GM23248 (cell line): ENCODE results near the gene HK3. TPM values are rescaled to one million over a fixed set of nuclear protein-coding genes. Genes with fewer than 3 reads are reported as not detected.

Experiments
- DNase-seq: peaks from one replicate; pipeline ENCODE4 v3.0.0-alpha.2; 2015
- H2AFZ ChIP-seq: fragments of 200-600 bp; sonication (generic); 2 replicates; pipeline ENCODE4 v1.6.1; 2016; ENCODE audit warnings: antibody characterized with exemption
- H3F3A ChIP-seq: fragments of 200-600 bp; sonication (generic); 2 replicates; pipeline ENCODE4 v1.6.1; 2016; ENCODE audit warnings: mild to moderate bottlenecking, antibody characterized with exemption, mixed run types; ENCODE audit not compliant: insufficient read depth
- H3K27ac ChIP-seq: fragments of 200-600 bp; sonication (generic); 2 replicates; pipeline ENCODE4 v1.5.1; 2016; ENCODE audit warnings: mild to moderate bottlenecking
- H3K27me3 ChIP-seq: fragments of 200-600 bp; sonication (generic); replicated peaks from 2 replicates; pipeline ENCODE4 v1.6.1; 2016; ENCODE audit warnings: mild to moderate bottlenecking; ENCODE audit not compliant: insufficient read depth
- H3K36me3 ChIP-seq: fragments of 200-600 bp; sonication (generic); 2 replicates; pipeline ENCODE4 v1.6.1; 2016; ENCODE audit warnings: low read depth, mild to moderate bottlenecking
- H3K4me1 ChIP-seq: fragments of 200-600 bp; sonication (generic); 2 replicates; pipeline ENCODE4 v1.6.1; 2016; ENCODE audit warnings: mild to moderate bottlenecking; ENCODE audit not compliant: insufficient read depth
- H3K4me2 ChIP-seq: fragments of 200-600 bp; sonication (generic); one replicate; pipeline ENCODE4 v1.6.1; 2016; ENCODE audit warnings: mild to moderate bottlenecking; ENCODE audit not compliant: unreplicated experiment
- H3K4me3 ChIP-seq: fragments of 200-600 bp; sonication (generic); 2 replicates; pipeline ENCODE4 v1.5.1; 2016; ENCODE audit warnings: mild to moderate bottlenecking
- H3K79me2 ChIP-seq: fragments of 200-600 bp; sonication (generic); 2 replicates; pipeline ENCODE4 v1.6.1; 2016; ENCODE audit warnings: mild to moderate bottlenecking; ENCODE audit not compliant: insufficient read depth
- H3K9ac ChIP-seq: fragments of 200-600 bp; sonication (generic); 2 replicates; pipeline ENCODE4 v1.6.1; 2016; ENCODE audit warnings: mild to moderate bottlenecking
- H3K9me2 ChIP-seq: fragments of 200-600 bp; sonication (generic); 2 replicates; pipeline ENCODE4 v1.6.1; 2016; ENCODE audit warnings: mixed run types, mild to moderate bottlenecking, moderate library complexity; ENCODE audit not compliant: insufficient read depth
- H3K9me3 ChIP-seq: fragments of 200-600 bp; sonication (generic); one replicate; pipeline ENCODE4 v1.6.1; 2017; ENCODE audit warnings: low read depth
- H4K20me1 ChIP-seq: fragments of 200-600 bp; sonication (generic); 2 replicates; pipeline ENCODE4 v1.6.0; 2016; ENCODE audit not compliant: insufficient read depth
- EZH2 ChIP-seq: fragments of 200-600 bp; sonication (generic); IDR thresholded peaks from 2 replicates; pipeline ENCODE4 v1.6.1; 2018; ENCODE audit warnings: antibody characterized with exemption, mild to moderate bottlenecking; ENCODE audit not compliant: insufficient read depth, poor library complexity, severe bottlenecking
- EZH2phosphoT487 ChIP-seq: fragments of 200-600 bp; sonication (generic); IDR thresholded peaks from 2 replicates; pipeline ENCODE4 v1.6.1; 2018; ENCODE audit warnings: antibody characterized with exemption, moderate library complexity, mild to moderate bottlenecking, low read depth; ENCODE audit not compliant: insufficient read depth
- WGBS, 2 experiments: methylation state at CpG; one replicate each; pipeline ENCODE4 v1.1.6; 2015 to 2017; ENCODE audit warnings: low lambda C conversion rate in 2 of 2, low coverage in 1 of 2; ENCODE audit errors: missing lambda C conversion rate in 2 of 2; 5-methylcytosine and 5-hydroxymethylcytosine counted together
- in situ Hi-C: fragments of 300-500 bp; cut with MboI; formaldehyde crosslinking; loops from 2 replicates; pipeline ENCODE4 v1.15.0; 2020
- polyA plus RNA-seq: library from polyadenylated mRNA; unstranded; fragments of >200 nt; fragmentation: Nextera tagmentation; extraction: Ambion mirVana; gene quantifications from 2 replicates; pipeline ENCODE4 v1.2.1, GENCODE V29; 2016
- total RNA-seq: library from RNA; depleted of rRNA; stranded (reverse); fragments of >200 nt; shearing (Covaris generic); gene quantifications from 2 replicates; pipeline ENCODE4 v1.2.3, GENCODE V29; 2014; rRNA removed

HK3 gene
- total and polyA plus RNA-seq, 2 experiments from 2014 or later = not detected

DNA sequence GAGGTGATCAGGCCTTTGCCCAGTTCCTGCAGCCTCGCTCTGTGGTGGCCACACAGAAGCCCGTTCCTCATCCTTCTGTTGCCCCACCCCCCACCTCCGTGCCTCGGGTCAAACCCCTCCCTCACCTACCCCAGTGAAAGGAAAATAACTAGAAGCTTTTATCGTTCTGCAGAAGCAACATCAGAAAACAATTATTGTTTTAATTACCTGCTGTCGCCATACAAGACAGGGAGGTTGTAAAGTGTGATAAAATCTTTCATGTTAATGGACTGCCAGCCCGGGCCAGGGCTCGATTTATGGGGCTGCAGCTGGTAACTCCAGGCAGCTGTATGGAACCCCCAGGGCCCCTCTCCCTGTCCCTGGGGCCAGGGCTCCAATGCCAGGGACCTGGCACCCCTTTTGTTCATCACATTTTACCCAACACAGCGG lies 68.1 kb downstream of the HK3 start:
- H3F3A ChIP-seq = no peaks in the 10 kb centered on the region
- H3K27me3 ChIP-seq = 0 out of 2 replicates have a peak, but pooled peaks cover 10% of the 10 kb centered on the region
- H3K4me3 ChIP-seq = no peak overlapping the region
- H2AFZ ChIP-seq = no peak overlapping the region
- 19 to 23% methylated on average over 5 to 9 of the region's 9 CpGs for WGBS, 2 experiments
- no peak for TF ChIP-seq EZH2phosphoT487
- no peak for TF ChIP-seq EZH2
- H3K27ac ChIP-seq = no peak overlapping the region
- no peak overlapping the region for H3K4me2 ChIP-seq
- H3K36me3 ChIP-seq = no peaks in the 10 kb centered on the region
- H3K9me2 ChIP-seq = no peaks in the 10 kb centered on the region
- no peaks in the 10 kb centered on the region for H3K4me1 ChIP-seq
- H4K20me1 ChIP-seq = no peaks in the 10 kb centered on the region
- no peak for DNase-seq
- no peaks in the 10 kb centered on the region for H3K79me2 ChIP-seq
- no peaks in the 10 kb centered on the region for H3K9me3 ChIP-seq
- in situ Hi-C loops = no loop called here
- H3K9ac ChIP-seq = no peak overlapping the region

Other genes with a start within 250 kb of the HK3 start
- gene UNC5A, start 88.8 kb downstream of the HK3 start, total RNA-seq = not detected in 2 replicates
- not detected in 2 replicates for gene UNC5A, start 88.8 kb downstream of the HK3 start, polyA plus RNA-seq
- 13.9 and 27.6 TPM in 2 replicates for gene UIMC1, start 107.4 kb upstream of the HK3 start, total RNA-seq
- gene UIMC1, start 107.4 kb upstream of the HK3 start, polyA plus RNA-seq = 17.5 and 18.4 TPM in 2 replicates
- gene ZNF346, start 123.3 kb upstream of the HK3 start, total RNA-seq = 9.9 and 13.5 TPM in 2 replicates
- 11.6 and 14.8 TPM in 2 replicates for gene ZNF346, start 123.3 kb upstream of the HK3 start, polyA plus RNA-seq
- not detected in 2 replicates for gene FGFR4, start 187.6 kb upstream of the HK3 start, total RNA-seq
- gene FGFR4, start 187.6 kb upstream of the HK3 start, polyA plus RNA-seq = 0.10 TPM in 1 of 2 replicates, not detected in the other
- 29.7 and 31.9 TPM in 2 replicates for gene NSD1, start 234.4 kb upstream of the HK3 start, total RNA-seq
- 25.9 and 26.9 TPM in 2 replicates for gene NSD1, start 234.4 kb upstream of the HK3 start, polyA plus RNA-seq